Measurements from ENCODE around the gene ST6GALNAC3. TPM values are rescaled to one million over a fixed set of nuclear protein-coding genes. Genes with fewer than 3 reads are reported as not detected.
"Not testable (repeated sequence)": the region's sequence is repeated elsewhere in the genome, so short reads cannot be mapped to it uniquely, and the experiment has no call there.

Gene ST6GALNAC3
- total RNA-seq, 1 donor from 2014 or later, result 0.72 TPM

DNA sequence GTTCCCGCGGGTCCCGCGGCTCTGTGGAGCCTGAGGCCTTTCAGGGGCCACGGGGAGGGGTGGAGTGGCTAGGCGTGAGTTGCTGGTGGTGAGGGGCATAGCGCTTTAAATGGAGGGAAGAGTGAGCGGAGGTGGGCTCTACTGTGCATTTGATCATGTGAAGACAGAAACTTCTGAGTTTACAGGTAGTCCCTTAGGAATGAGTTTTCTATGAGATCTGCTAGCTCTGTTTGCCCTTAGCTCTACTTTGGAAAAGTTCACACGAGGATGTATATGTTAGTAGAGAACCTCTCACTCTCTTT, 593 bp downstream of the ST6GALNAC3 start:
- no peak for ATAC-seq

GRCh38 chr1:76075877-76076276, 1.3 kb downstream of the ST6GALNAC3 start:
- peak; percentile 30 for ATAC-seq

DNA sequence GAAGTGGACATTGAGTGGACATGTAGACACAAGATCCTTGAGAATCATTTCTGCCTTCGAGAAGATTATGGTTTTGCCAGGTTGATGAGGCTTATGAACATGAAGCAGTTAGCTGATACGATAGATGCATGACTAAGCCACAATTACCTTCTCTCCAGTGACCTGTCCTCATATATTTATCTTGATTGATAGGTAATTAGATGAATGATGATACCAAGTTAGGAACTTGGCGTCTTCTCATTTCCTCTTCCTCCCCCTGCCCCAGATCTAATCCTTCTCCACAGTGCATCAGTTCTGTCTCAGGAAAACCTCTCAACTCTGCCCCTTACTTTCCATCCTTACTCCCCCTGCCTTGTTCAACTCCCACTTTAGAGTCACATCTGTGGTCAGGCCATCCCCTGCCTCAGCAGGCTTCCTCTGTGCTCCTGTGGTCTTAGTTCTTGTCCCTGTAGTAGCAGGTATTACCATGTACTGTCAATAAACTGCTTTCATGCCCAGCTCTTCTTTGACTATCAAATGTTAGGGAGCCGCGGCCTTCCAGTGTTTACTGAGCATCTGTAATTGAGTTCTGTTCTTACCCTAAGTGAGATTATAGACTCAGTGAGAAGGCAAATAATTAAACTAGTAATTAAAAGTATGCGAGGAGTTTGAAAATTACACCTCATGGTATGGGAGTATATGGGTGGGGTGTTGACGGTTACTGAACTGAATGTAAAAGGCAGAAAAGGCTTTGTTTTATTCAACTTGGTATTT, 5.1 kb downstream of the ST6GALNAC3 start:
- no peak for ATAC-seq

- ATAC-seq, result no peak
These were observed 6.1 kb downstream of the ST6GALNAC3 start for GRCh38 chr1:76080552-76081079.

- no peak for ATAC-seq
These were observed 7.5 kb downstream of the ST6GALNAC3 start for GRCh38 chr1:76082062-76082461.

DNA sequence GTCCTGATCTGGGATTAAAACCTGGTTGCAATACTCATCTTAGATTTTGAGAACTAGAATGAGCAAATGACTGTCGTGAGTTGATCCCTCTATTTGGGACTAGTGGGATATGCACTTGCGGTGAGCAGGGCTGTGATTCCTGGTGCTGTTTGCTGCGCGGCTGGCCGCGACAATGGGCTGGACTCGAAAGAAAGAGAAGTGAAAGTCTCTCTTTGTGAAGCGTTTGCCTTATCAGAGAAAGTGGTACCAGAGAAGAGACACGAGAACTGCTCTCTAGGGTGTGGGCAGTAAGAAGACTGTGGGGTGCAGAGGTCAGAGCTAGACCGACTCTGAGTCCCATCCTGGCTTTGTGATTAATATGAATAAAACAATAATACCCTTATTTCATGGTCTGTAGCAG, 8.6 kb downstream of the ST6GALNAC3 start:
- no peak for ATAC-seq

GRCh38 chr1:76084029-76084627, 9.6 kb downstream of the ST6GALNAC3 start:
- no peak for ATAC-seq

DNA sequence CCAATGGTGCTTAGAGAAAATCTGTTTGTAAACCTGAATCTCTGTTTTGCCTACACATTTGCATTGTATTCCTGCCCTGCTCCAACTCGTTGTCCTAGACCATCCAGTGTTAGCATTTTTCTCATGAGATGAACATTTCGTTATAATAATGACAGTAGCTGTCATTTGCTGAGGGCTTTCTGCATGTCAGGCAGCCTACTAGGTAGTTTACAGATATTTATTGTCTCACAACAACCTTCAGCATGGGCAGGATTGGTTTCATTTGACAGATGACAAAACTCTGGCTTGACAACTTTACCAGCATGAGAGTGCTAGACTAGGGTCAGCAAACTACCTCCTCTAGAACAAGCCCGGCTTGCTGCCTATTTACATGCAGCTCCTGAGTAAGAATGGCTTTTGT, 10.1 kb downstream of the ST6GALNAC3 start:
- no peak for ATAC-seq

DNA sequence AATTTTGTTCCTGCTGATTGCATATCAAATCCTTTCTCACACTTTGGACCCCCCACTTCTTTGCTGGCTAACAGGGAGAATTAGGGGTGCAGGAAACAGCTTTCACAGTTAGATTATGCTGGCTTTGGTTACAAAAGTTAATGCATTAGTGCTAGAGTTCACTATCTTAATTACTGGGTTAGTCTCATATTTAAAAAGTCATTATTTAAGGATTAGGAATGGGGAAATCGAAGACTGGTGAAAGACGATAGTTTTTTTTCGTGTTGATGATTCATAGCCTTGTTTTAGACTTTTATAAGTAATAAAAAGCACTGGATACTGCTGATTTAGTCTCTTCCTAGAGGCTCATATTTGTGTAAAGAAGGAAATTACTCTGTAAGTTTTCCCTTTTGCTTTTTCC, 11.6 kb downstream of the ST6GALNAC3 start:
- ATAC-seq, result no peak

DNA sequence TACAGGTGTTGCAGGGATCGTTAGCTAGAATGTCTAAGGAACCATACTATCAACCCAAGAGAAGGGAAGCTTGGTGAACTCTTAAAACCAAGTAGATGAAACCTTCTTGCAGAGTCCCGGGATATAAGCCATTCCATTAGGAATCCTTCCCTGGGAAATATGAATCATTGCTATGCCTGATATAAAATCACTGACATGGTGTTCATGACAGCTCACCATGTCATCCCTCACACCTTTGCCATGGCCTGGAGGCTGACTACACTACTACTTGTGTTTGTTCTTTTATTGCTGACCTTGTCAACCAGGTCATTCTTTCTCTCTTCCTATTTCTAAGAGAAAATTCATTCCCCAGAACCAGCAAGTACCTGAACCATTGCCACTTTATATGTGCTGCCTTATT, 12.1 kb downstream of the ST6GALNAC3 start:
- no peak for ATAC-seq

DNA sequence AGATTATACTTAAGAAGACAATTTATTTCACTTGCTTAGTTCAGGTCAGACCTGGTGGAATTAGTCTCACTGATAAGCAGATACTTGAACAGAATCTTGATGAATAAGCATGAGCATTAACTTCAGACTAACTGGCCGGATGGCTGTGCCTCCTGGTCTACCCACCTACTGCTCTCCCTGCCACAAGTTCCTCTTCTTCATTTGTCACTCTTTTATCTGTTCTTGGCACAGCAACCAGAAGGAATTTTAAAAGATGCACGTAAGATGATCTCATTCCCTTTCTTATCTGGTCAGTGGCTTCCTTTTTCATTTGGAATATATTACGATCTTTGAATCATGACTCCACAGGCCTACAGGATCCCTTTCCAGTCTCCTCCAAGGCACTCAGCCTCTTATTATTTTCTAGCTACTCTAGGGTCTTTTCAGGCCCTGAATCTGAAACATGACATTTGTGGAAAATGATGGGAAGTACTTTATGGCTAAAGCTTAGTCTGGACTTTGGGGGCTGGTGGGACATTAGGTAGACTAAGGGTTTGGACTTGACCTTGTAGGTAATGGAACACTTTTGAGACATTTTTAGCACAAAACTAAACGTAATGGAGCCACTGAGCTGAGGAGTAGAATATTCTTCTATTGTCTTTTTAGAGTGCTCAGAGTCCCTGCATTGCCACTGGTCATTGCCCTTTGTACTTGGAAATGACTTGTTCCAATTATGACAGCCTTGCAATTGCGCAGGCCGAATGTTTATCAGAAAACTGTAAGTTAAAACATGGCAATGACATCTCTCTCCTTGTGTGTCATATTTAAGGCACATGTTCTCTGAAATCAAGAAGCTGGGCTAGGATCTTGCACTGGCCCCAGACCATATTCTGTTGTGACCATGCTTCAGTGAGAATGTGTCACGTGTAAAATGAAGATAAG, 16.0 kb downstream of the ST6GALNAC3 start:
- no peak for ATAC-seq

DNA sequence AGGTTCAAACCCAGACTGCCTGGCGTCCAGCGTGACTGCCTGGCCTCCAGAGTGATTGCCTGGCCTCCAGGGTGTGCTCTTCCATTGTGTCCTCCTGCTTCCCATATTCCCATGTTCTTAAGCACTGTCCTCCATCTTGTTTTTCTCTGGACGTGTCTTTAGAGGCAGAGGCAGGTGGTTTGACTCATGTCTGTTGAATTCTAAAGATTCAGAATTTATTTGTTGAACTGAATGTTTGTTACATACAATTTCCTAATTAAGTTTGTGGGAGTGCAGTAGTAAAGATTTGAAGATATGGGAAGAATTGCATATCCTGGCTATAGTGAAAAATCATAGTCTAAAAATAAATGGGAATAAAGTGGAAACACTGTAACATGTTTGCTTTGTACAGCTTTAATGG, 18.3 kb downstream of the ST6GALNAC3 start:
- no peak for ATAC-seq

DNA sequence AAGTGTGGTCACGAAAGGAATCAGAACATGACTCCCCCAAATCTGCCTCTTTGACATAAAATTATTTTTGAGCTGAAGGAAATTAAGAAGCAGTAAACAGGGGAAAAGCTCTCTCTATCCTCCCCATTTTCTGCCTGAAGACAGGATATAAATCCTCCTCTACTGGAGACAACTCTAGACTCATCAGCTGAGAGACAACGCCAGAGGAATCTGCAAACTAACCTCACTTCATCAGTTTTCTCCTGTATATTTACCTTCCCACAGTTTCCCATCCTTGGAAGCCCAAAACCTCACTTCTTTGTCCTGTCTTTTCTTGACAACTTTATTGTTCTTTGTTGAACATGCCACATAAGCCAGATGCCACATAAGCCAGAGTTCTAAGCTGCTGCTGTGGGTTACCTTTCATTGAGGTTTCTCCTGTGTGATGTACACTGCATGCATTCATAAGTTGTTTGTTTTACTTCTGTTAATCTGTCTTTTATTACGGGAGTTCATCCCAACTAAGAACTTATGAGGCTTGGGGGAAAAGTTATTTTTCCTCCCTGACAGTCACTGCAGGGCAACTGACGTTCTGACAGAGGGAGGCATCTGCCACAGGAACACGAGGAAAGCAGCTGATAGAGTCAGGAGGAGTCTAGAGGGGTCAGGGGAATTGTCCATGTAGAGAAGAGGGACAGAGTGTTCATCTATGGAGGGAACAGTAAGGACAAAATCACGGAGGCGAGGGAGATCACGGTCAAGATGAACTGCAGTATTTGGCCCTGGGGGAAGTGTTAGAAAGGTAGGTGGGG, 19.2 kb downstream of the ST6GALNAC3 start:
- ATAC-seq, result no peak

DNA sequence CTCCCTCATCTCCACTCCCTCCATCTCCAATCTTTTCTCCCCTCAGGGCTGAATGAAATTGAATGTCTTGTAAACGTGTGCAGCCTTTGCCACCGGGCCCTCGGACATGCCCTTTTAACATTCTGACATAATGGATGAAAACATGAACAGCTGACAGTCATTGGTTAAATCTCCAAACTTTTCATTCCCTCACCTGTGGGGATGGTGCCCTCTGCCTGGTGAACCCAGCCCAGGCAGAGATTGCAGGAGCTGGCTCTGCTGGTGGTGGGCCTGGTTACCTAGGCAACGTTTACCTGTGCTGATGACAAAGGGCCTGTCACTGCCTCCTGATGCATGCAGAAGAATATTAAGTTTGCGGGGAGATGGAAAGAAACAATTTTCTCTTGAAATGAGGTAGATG, 21.3 kb downstream of the ST6GALNAC3 start:
- ATAC-seq, result no peak

- ATAC-seq, result not testable (repeated sequence)
These were observed 22.5 kb downstream of the ST6GALNAC3 start for GRCh38 chr1:76097064-76097463.

GRCh38 chr1:76098845-76099244, 24.3 kb downstream of the ST6GALNAC3 start:
- ATAC-seq, result no peak

DNA sequence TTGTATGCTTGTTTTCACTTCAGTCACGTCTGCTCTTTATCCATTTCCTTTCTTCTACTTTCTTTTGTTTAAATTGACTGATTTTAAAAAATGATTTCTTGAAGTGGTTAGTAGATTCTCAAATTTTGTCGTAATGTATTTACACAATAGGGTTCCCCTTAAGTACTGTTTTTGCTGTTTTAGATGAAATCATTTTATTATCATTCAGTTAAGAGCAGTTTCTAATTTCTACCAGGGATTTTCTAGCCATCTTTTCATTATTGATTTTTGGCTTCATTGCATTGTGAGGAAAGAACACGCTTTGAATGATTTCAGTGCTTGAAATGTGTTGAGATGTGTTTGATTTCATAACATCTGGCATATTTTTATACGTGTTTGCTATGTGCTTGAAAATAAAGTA, 27.0 kb downstream of the ST6GALNAC3 start:
- no peak for ATAC-seq

GRCh38 chr1:76102046-76102445, 27.5 kb downstream of the ST6GALNAC3 start:
- ATAC-seq, result no peak

- no peak for ATAC-seq
These were observed 28.5 kb downstream of the ST6GALNAC3 start for GRCh38 chr1:76103034-76103433.

GRCh38 chr1:76105372-76105771, 30.8 kb downstream of the ST6GALNAC3 start:
- ATAC-seq, result no peak

GRCh38 chr1:76106251-76106650, 31.7 kb downstream of the ST6GALNAC3 start:
- no peak for ATAC-seq

DNA sequence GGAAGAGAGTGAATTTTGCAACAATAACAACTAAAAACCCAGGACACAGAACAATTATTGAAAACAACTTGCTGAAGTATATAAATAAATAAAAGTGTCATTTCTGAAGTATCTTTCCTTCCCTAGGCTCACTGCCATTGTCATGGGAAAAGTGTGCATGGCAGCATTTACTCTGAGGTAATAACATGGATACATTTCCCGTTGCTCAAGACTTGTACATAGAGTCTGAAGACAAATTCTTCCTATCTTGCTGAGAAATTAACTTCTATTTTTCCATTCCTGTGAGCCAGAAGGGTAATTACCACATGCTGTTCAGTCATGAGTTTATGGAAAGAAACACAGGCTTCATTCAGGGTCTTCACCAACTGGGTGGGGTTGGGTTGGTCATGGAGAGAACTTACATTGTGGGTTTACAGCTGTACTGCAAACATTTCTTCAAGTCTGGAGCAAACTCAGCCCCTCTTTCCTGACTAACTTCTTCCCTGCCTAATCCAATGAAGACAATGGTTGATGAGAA, 32.2 kb downstream of the ST6GALNAC3 start:
- ATAC-seq, result no peak
